Thoracic aorta (tissue), 2 donors: ENCODE data around the gene NHS. TPM values are rescaled to one million over a fixed set of nuclear protein-coding genes. Genes with fewer than 3 reads are reported as not detected.

Source experiments
- ATAC-seq: fragments of 150-250 bp; one replicate; pipeline ENCODE4 v1.8.0; 2017; ENCODE audit warnings: low read depth; ENCODE audit not compliant: insufficient number of reproducible peaks, low FRiP score
- DNase-seq: peaks from one replicate; pipeline ENCODE4 v3.0.0-alpha.2; 2020; ENCODE audit warnings: low spot score
- H3K27ac ChIP-seq, 2 donors: fragments of 200-600 bp; sonication (generic); 1 replicate in 1 of 2; 2 replicates in 1 of 2; pipeline ENCODE4 v1.5.1; 2016; ENCODE audit warnings: mild to moderate bottlenecking in 2 of 2, moderate library complexity in 2 of 2
- H3K27me3 ChIP-seq: fragments of 200-600 bp; sonication (generic); replicated peaks from 2 replicates; pipeline ENCODE4 v1.6.0; 2016; ENCODE audit warnings: mild to moderate bottlenecking; ENCODE audit not compliant: insufficient read depth
- H3K36me3 ChIP-seq: fragments of 200-600 bp; sonication (generic); one replicate; pipeline ENCODE4 v1.5.1; 2016
- H3K4me1 ChIP-seq, 2 donors: fragments of 200-600 bp; sonication (generic); 1 replicate in 1 of 2; 2 replicates in 1 of 2; pipeline versions ENCODE4 v1.5.1 to v1.6.0; 2016; ENCODE audit warnings: low read depth in 2 of 2, mild to moderate bottlenecking in 1 of 2; ENCODE audit not compliant: control insufficient read depth in 1 of 2
- H3K4me3 ChIP-seq: fragments of 200-600 bp; sonication (generic); 2 replicates; pipeline ENCODE4 v1.5.1; 2016; ENCODE audit warnings: mild to moderate bottlenecking
- H3K9me3 ChIP-seq: fragments of 200-600 bp; sonication (generic); 2 replicates; pipeline ENCODE4 v1.5.1; 2016
- CTCF ChIP-seq: fragments of 200-600 bp; sonication (generic); IDR thresholded peaks from one replicate; pipeline ENCODE4 v1.5.1; 2019; ENCODE audit warnings: antibody characterized with exemption
- total RNA-seq, 2 donors: library from RNA; depleted of rRNA; stranded (reverse); fragments of >200 nt; gene quantifications; one replicate each; pipeline versions ENCODE4 v1.1.0 to v1.2.3, GENCODE V29; 2016

NHS gene
- total RNA-seq, 2 donors from 2014 or later: 23.3 to 29.6 TPM

DNA sequence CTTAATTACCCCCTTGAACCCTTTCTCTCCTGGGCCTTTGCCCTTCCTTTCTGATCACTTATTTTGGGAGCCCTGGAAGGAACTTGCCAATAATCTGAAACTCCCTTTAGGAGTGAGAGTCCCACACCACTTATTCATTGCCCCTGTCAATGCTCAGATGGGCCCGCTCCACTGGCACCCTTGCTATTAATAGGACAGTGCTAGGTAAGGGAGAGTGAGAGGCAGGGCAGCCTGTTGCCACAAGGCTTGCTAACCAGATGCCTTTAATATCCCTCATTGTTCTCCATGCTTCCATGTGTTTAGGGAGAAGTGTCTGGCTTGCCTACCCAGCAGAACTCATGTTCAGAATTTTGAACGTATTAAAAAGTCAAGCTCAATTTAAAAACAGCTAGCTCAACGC is 1.7 kb upstream of the NHS start:
- no peak for DNase-seq
- Histone ChIP-seq H3K27ac (no peak overlapping the region), H3K4me3 (no peak overlapping the region), H3K9me3 (no peaks in the 10 kb centered on the region), H3K36me3 (no peaks in the 10 kb centered on the region), H3K4me1 (no peaks in the 10 kb centered on the region), H3K27me3 (no peaks in the 10 kb centered on the region)
- no peak for ATAC-seq
- TF ChIP-seq CTCF: no peak

- H3K36me3 ChIP-seq: no peaks in the 10 kb centered on the region
- peak overlapping the region; percentile 78 for H3K4me3 ChIP-seq
- no peak for DNase-seq
- no peak for ATAC-seq
- H3K27me3 ChIP-seq: no peaks in the 10 kb centered on the region
- TF ChIP-seq CTCF: no peak
- H3K9me3 ChIP-seq: no peaks in the 10 kb centered on the region
- H3K4me1 ChIP-seq: no peaks in the 10 kb centered on the region
- peak overlapping the region; percentile 53 to 59 for H3K27ac ChIP-seq
Observed at GRCh38 chrX:17375367-17375636, 302 bp downstream of the NHS start.

GRCh38 chrX:17375637-17376430 is 834 bp downstream of the NHS start:
- H3K36me3 ChIP-seq: no peaks in the 10 kb centered on the region
- peak overlapping the region; percentile 53 to 59 for H3K27ac ChIP-seq
- TF ChIP-seq CTCF: no peak
- no peaks in the 10 kb centered on the region for H3K9me3 ChIP-seq
- DNase-seq (no peak), ATAC-seq (no peak)
- H3K4me1 ChIP-seq: no peaks in the 10 kb centered on the region
- H3K27me3 ChIP-seq: no peaks in the 10 kb centered on the region
- H3K4me3 ChIP-seq: peak overlapping the region; percentile 78

GRCh38 chrX:17376431-17377077 is 1.6 kb downstream of the NHS start:
- H3K27me3 ChIP-seq: no peaks in the 10 kb centered on the region
- H3K36me3 ChIP-seq: no peaks in the 10 kb centered on the region
- DNase-seq (no peak), ATAC-seq (no peak)
- H3K9me3 ChIP-seq: no peaks in the 10 kb centered on the region
- H3K4me1 ChIP-seq: no peaks in the 10 kb centered on the region
- peak overlapping the region; percentile 78 for H3K4me3 ChIP-seq
- peak overlapping the region in 1 of 2 donors; percentile 59 for H3K27ac ChIP-seq
- no peak for TF ChIP-seq CTCF

- Histone ChIP-seq H3K27me3 (no peaks in the 10 kb centered on the region), H3K36me3 (no peaks in the 10 kb centered on the region), H3K9me3 (no peaks in the 10 kb centered on the region), H3K4me1 (no peaks in the 10 kb centered on the region), H3K27ac (peak overlapping the region in 1 of 2 donors; percentile 49), H3K4me3 (peak overlapping the region; percentile 78)
- no peak for DNase-seq
- TF ChIP-seq CTCF: no peak
- ATAC-seq: no peak
Observed at GRCh38 chrX:17377091-17377717, 2.2 kb downstream of the NHS start.
